SKM-1 treated with dmso at 0.1 percent for 144 hours (cell line): ENCODE results near the gene TMEM213.
"Not testable (repeated sequence)": the region's sequence is repeated elsewhere in the genome, so short reads cannot be mapped to it uniquely, and the experiment has no call there.

ENCODE experiments used
- DNase-seq: peaks from one replicate; lab custom pipeline; 2025; ENCODE audit not compliant: unreplicated experiment; lab: John Stamatoyannopoulos, UW

TMEM213 gene

GRCh38 chr7:138796038-138796615 is 1.7 kb upstream of the TMEM213 start:
- DNase-seq = no peak

GRCh38 chr7:138797046-138797445 is 748 bp upstream of the TMEM213 start:
- not testable (repeated sequence) for DNase-seq

GRCh38 chr7:138798836-138799235 is 1.0 kb downstream of the TMEM213 start:
- DNase-seq = no peak

GRCh38 chr7:138799336-138800000 is 1.7 kb downstream of the TMEM213 start:
- DNase-seq = no peak

GRCh38 chr7:138801256-138801655 is 3.5 kb downstream of the TMEM213 start:
- no peak for DNase-seq

- no peak for DNase-seq
Observed at GRCh38 chr7:138802706-138803105, 4.9 kb downstream of the TMEM213 start.

GRCh38 chr7:138804618-138805017 is 6.8 kb downstream of the TMEM213 start:
- DNase-seq = no peak

GRCh38 chr7:138809346-138809745 is 11.6 kb downstream of the TMEM213 start:
- no peak for DNase-seq

GRCh38 chr7:138811327-138811726 is 13.5 kb downstream of the TMEM213 start:
- DNase-seq = not testable (repeated sequence)

- no peak for DNase-seq
Observed at GRCh38 chr7:138813945-138814344, 16.2 kb downstream of the TMEM213 start.

GRCh38 chr7:138814816-138815332 is 17.1 kb downstream of the TMEM213 start:
- no peak for DNase-seq

GRCh38 chr7:138816650-138817049 is 18.9 kb downstream of the TMEM213 start:
- no peak for DNase-seq

- no peak for DNase-seq
Observed at GRCh38 chr7:138819625-138820024, 21.8 kb downstream of the TMEM213 start.

- no peak for DNase-seq
Observed at GRCh38 chr7:138821912-138822311, 24.1 kb downstream of the TMEM213 start.

GRCh38 chr7:138822867-138823535 is 25.2 kb downstream of the TMEM213 start:
- no peak for DNase-seq

- no peak for DNase-seq
Observed at GRCh38 chr7:138825049-138825721, 27.4 kb downstream of the TMEM213 start.

- DNase-seq = no peak
Observed at GRCh38 chr7:138828302-138828701, 30.5 kb downstream of the TMEM213 start.

- DNase-seq = no peak
Observed at GRCh38 chr7:138829335-138829734, 31.5 kb downstream of the TMEM213 start.

GRCh38 chr7:138832966-138833365 is 35.2 kb downstream of the TMEM213 start:
- no peak for DNase-seq

GRCh38 chr7:138833596-138833995 is 35.8 kb downstream of the TMEM213 start:
- DNase-seq = no peak

GRCh38 chr7:138834583-138834982 is 36.8 kb downstream of the TMEM213 start:
- DNase-seq = no peak

- no peak for DNase-seq
Observed at GRCh38 chr7:138835087-138835486, 37.3 kb downstream of the TMEM213 start.
